ENCODE data around the gene TSPAN18. TPM values are rescaled to one million over a fixed set of nuclear protein-coding genes. Genes with fewer than 3 reads are reported as not detected.

Gene TSPAN18
- total RNA-seq, 2 donors from 2014 or later = 2.0 to 7.7 TPM

DNA sequence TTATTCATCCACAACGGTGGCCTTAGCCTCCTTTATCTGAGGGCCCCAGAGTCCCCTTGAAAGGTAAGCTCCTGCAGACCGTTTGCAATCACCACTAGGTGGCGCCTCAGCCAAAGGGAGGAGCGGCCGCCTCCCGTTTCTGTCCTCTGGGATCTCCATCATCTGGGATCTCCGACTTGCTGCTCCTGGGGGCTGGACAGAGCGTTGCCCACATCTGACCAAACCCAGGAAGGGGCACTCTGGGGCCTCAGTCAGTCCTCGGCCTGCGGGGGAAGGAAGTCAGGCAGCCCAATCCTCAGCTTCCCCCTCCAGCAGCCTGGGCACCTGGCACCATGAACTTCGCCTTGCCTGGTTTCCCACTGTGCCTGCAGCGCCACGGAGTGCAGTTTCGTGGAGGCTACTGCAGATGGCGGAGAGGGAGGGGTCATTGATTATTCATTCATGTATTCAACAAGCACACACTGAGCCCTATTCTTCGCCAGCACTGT, 200.5 kb downstream of the TSPAN18 start:
- Histone ChIP-seq H3K4me1 (ENCODE audit: control insufficient read depth in 1 of 2, low read depth in 2 of 2) (no peaks in the 10 kb centered on the region), H3K27ac (no peak overlapping the region), H3K9me3 (no peaks in the 10 kb centered on the region), H3K36me3 (no peaks in the 10 kb centered on the region), H3K27me3 (replicated peaks; ENCODE audit: insufficient read depth) (no peaks in the 10 kb centered on the region), H3K4me3 (no peak overlapping the region)
- ATAC-seq (ENCODE audit: insufficient number of reproducible peaks, low FRiP score, low read depth) = no peak
- no peak for DNase-seq (ENCODE audit: low spot score)
- TF ChIP-seq, protein P1, sequence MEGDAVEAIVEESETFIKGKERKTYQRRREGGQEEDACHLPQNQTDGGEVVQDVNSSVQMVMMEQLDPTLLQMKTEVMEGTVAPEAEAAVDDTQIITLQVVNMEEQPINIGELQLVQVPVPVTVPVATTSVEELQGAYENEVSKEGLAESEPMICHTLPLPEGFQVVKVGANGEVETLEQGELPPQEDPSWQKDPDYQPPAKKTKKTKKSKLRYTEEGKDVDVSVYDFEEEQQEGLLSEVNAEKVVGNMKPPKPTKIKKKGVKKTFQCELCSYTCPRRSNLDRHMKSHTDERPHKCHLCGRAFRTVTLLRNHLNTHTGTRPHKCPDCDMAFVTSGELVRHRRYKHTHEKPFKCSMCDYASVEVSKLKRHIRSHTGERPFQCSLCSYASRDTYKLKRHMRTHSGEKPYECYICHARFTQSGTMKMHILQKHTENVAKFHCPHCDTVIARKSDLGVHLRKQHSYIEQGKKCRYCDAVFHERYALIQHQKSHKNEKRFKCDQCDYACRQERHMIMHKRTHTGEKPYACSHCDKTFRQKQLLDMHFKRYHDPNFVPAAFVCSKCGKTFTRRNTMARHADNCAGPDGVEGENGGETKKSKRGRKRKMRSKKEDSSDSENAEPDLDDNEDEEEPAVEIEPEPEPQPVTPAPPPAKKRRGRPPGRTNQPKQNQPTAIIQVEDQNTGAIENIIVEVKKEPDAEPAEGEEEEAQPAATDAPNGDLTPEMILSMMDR (IDR thresholded peaks at IDR 0.05) = peak; percentile 89

DNA sequence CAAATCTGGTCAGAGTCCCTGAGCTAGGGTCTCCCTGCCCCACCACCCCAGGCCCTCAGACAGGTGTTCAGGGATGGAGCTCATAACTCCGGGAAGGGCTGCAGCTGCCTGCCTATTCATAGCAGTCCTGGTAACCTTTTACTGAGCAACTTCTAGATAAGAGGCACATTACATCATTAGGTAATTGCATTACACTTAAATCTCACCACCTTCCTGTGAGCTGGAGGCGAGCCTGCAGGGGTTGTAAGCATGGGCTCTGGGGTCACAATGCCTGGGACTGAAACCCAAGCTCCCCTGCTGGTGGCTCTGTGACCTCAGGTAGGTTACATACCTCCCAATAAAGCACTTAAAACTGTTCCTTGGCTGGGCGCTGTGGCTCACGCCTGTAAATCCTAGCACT, 201.4 kb downstream of the TSPAN18 start:
- H3K36me3 ChIP-seq = no peaks in the 10 kb centered on the region
- no peaks in the 10 kb centered on the region for H3K4me1 ChIP-seq (ENCODE audit: control insufficient read depth in 1 of 2, low read depth in 2 of 2)
- H3K27me3 ChIP-seq (replicated peaks; ENCODE audit: insufficient read depth) = no peaks in the 10 kb centered on the region
- no peak for ATAC-seq (ENCODE audit: insufficient number of reproducible peaks, low FRiP score, low read depth)
- TF ChIP-seq, protein P1 (IDR thresholded peaks at IDR 0.05) = no peak
- H3K9me3 ChIP-seq = no peaks in the 10 kb centered on the region
- H3K4me3 ChIP-seq = no peak overlapping the region
- H3K27ac ChIP-seq = no peak overlapping the region
- DNase-seq (ENCODE audit: low spot score) = no peak

DNA sequence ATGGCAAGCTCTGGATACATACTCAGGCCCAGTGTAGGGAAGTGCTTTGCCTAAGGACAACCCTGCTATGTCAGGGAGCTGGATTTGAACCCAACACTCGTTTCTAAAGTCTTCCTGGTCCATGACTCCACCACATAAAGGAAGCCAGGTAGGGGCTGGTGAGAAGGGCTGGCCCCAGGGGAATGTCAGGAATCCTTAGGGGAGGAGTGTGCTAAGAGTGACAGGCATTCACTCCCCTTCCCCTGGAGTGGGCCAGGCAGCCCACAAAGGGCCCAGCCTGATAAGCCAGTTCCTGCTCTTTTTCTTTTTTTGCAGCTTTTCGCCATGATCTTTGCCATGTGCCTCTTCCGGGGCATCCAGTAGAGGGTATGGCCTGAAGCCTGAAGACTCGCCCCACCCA, 202.1 kb downstream of the TSPAN18 start:
- H3K4me3 ChIP-seq = no peak overlapping the region
- no peak overlapping the region for H3K27ac ChIP-seq
- no peaks in the 10 kb centered on the region for H3K27me3 ChIP-seq (replicated peaks; ENCODE audit: insufficient read depth)
- ATAC-seq (ENCODE audit: insufficient number of reproducible peaks, low FRiP score, low read depth) = no peak
- no peaks in the 10 kb centered on the region for H3K9me3 ChIP-seq
- H3K36me3 ChIP-seq = no peaks in the 10 kb centered on the region
- TF ChIP-seq, protein P1 (IDR thresholded peaks at IDR 0.05) = no peak
- no peaks in the 10 kb centered on the region for H3K4me1 ChIP-seq (ENCODE audit: control insufficient read depth in 1 of 2, low read depth in 2 of 2)
- DNase-seq (ENCODE audit: low spot score) = no peak

DNA sequence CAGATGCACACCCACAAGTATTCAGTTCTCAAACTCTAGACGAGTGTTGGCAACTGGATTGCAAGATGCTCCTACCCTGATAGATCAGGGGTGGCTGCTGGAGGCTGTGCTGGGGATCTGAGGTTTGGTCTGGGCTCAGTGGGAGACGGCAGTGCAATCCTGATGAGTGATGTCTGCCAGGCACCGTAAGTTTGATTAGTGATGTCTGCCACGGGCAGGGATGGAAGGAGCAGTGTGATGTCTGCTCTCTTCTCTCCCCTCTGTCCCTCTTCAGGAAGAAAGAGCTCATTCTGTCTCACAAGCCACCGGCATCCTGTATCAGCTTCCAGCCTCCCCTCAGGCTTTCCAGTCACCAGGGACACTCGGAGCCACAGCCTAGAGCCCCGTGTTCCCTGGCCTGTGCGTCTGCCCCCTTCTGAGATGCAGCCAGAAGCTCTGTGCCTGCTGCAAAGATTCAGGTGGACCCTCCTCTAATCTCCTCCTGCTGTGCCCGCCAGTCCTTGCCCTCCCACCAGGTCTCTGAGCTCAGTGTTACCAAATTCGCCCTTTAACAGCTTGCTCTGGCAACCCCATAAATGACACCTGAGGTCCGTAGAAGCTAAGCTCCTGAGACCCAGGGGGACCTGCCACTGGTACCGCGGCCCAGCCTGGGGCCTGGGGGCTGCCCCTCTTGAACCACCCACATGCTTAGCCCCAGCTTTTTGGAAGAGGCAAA, 204.0 kb downstream of the TSPAN18 start:
- no peaks in the 10 kb centered on the region for H3K36me3 ChIP-seq
- no peak for ATAC-seq (ENCODE audit: insufficient number of reproducible peaks, low FRiP score, low read depth)

DNA sequence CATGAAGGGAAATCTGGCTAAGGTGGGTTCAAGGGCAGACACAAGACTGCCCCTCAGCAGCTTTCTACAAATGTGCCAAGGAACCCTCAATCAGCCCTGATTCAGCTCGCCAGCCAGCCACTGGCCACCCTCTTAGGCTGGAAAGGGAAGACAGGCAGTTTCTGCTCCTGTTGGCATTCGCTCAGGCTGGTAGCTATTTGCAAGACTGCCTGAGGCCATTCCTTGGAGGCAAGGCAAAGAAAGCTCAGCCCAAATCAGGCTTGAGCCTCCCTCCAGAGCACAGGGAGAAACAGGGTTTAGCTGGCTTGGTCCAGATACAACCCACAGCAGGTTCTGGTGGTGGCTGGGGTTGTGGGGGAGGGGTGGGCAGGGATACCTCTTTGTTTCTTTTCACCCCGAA, 204.7 kb downstream of the TSPAN18 start:
- H3K27me3 ChIP-seq (replicated peaks; ENCODE audit: insufficient read depth) = no peaks in the 10 kb centered on the region
- H3K36me3 ChIP-seq = no peaks in the 10 kb centered on the region
- no peak overlapping the region for H3K27ac ChIP-seq
- ATAC-seq (ENCODE audit: insufficient number of reproducible peaks, low FRiP score, low read depth) = no peak
- no peaks in the 10 kb centered on the region for H3K9me3 ChIP-seq
- no peak overlapping the region for H3K4me3 ChIP-seq
- no peaks in the 10 kb centered on the region for H3K4me1 ChIP-seq (ENCODE audit: control insufficient read depth in 1 of 2, low read depth in 2 of 2)
- DNase-seq (ENCODE audit: low spot score) = no peak
- TF ChIP-seq, protein P1 (IDR thresholded peaks at IDR 0.05) = no peak

More for the DNA sequence above, 204.0 kb downstream of the TSPAN18 start:
- no peak overlapping the region for H3K27ac ChIP-seq
- H3K9me3 ChIP-seq = no peaks in the 10 kb centered on the region
- no peak overlapping the region for H3K4me3 ChIP-seq
- H3K27me3 ChIP-seq (replicated peaks; ENCODE audit: insufficient read depth) = no peaks in the 10 kb centered on the region
- H3K4me1 ChIP-seq (ENCODE audit: control insufficient read depth in 1 of 2, low read depth in 2 of 2) = no peaks in the 10 kb centered on the region
- TF ChIP-seq, protein P1 (IDR thresholded peaks at IDR 0.05) = no peak
- no peak for DNase-seq (ENCODE audit: low spot score)
